ENCODE data around the gene CDC42BPB.
A peak's percentile ranks its signal among the peaks of the same experiment; 100 is the strongest.

CDC42BPB gene

GRCh38 chr14:103093856-103094405 is 36.6 kb upstream of the CDC42BPB start:
- no peak for DNase-seq

DNA sequence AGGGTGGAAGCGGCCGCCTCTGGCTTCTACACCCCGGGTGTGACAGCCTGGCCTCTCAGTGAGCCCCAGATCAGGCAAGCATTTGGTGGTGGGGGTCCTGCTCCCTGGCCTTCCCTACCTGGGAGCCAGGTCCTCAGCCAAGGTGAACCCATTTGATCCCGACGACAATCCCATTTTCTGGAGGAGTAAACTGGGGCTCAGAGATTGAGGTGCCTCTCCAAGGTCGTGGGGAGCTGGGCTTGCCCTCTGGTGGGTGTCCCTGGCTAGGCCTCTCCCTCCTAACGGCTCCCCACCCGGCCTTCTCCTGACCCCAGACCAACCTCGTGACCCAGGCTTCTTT is 34.5 kb upstream of the CDC42BPB start:
- DNase-seq, result no peak

DNA sequence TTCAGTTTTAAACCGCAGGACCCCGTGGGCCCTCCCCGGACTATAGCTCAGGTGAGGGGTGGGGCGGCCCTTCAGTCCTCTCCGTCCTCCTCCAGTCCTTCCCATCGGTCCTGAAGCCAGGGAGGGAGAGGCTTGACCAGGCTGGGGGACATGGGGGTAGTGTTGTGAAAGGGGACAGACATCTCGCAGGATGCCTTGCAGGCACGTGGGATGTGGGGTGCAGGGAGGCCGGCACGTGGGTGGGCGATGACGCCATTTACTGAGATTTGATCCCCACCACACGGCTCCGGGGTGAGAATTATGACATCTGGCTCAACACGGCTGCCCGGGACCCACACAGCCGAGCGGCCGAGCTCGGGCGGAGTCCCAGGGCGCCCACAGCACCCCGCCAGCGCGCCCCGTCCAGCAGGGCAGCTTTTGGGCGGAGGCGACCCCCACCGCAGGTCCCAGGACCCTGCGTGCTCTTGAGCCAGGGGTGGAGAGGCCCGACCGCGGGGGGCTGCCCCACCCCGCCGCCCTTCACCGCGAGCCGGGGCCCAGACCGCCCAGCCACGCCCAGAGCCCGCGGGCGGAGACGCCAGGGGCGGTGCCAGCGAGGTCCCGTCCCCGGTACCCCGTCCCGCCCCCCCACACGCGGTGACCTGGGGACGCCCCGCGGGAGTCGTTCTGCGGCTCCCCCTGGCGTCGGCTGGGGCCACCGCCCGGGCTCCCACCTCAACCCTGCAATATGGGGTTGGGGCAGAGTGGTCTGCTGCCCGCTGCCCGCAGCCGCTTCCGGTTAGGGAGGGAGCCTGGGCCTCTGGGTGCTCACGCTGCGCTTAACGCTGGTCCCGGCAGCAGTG is 33.9 kb upstream of the CDC42BPB start:
- peak; percentile 72 for DNase-seq

GRCh38 chr14:103090481-103091020 is 33.2 kb upstream of the CDC42BPB start:
- no peak for DNase-seq

DNA sequence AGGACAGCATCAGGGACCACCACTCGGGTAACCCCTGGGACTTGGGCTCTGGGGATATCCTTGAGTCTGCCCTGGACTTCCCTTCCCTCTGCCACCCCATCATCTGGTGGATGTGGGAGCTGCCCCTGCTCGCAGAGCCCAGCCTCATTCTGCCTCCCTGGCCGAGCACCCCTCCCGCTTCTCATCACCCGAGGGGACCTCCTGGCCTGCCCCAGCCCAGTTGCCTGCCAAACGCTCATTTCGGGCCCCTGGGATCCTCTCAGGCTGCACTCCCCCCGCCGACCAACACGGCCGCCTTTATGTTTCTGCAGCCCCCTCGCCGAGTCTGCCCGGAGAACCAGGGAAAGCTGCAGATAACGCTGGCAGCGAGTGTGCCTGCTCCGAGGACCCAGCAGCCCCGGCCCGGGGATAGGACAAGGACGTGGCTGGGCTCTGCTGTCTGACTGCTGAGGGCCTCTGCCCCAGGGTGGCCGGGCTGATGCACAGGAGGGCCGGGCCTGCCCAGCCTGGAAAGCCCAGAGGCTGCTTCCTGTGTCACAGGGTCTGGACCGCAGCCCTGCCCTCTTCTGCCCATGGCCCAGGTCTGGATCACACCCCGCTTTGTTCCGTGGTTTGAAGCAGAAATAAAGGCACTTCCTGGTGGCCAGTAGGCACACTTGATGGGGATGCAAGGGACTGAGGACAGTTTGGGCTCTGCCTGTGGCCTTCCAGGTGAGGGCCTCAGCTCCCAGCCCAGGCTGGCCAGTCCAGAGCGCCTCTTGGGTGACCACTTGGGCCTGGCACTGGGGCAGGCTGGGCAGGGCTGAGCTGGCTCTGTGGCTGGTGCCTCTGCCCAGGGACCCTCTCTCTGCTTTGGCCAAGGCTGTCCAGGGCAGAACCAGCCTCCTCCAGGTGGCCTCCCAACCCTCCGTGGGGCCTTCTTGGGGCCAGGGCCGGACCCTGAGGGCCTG is 32.3 kb upstream of the CDC42BPB start:
- DNase-seq, result no peak

- DNase-seq, result no peak
Observed at GRCh38 chr14:103088921-103089320, 31.6 kb upstream of the CDC42BPB start.

GRCh38 chr14:103087343-103087835 is 30.0 kb upstream of the CDC42BPB start:
- DNase-seq, result no peak

DNA sequence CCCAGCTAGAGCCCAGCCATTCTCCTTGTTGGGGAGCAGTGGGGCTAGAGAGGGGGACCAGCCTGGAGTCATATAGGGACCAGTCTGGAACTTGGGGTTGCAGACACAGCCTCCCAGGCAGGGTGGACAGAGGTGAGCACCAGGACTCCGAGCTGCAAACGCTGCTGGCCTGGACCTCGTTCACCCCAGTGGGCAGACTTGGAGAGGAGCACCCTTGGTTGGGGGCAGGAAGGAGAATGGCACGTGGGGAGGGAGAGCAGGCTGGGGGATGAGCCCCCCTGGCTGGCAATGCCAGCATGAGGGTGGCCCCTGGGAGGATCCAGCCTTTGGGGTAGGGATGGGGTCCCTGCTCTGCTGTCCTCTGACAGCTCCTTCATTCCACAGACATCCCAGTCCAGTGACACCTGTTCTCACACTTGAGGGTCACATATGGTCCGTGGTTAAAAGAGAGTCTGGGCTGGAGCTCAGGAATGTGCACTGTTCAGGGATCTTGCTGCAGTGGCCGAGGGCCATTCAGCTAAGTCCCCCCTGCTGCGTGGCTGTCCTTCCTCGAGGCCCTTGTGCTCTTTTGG is 29.5 kb upstream of the CDC42BPB start:
- DNase-seq, result no peak

GRCh38 chr14:103085106-103086091 is 28.1 kb upstream of the CDC42BPB start:
- DNase-seq, result no peak

GRCh38 chr14:103084021-103084919 is 26.9 kb upstream of the CDC42BPB start, which contains the start of gene LBHD2:
LBHD2 (plus strand) TSS chr14:103084210; CDS start chr14:103086013, 1,803 bp downstream.
- DNase-seq, result no peak

- DNase-seq, result no peak
Observed at GRCh38 chr14:103081951-103082350, 24.6 kb upstream of the CDC42BPB start.

- DNase-seq, result no peak
Observed at GRCh38 chr14:103078860-103079587, 21.7 kb upstream of the CDC42BPB start.

DNA sequence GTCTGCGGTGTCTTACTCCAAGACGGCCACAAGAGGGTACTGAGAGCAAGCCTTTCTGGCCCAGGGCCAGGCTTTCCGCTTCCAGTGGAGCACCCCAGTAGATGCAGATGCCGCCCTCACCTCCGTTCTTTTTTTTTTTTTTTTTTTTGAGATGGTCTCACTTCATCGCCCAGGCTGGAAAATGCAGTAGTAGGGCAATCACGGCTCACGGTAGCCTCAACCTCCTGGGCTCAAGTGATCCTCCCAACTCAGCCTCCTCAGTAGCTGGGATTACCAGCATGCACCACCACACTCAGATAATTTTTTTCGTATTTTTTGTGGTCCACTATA is 21.0 kb upstream of the CDC42BPB start:
- DNase-seq, result peak; percentile 81

DNA sequence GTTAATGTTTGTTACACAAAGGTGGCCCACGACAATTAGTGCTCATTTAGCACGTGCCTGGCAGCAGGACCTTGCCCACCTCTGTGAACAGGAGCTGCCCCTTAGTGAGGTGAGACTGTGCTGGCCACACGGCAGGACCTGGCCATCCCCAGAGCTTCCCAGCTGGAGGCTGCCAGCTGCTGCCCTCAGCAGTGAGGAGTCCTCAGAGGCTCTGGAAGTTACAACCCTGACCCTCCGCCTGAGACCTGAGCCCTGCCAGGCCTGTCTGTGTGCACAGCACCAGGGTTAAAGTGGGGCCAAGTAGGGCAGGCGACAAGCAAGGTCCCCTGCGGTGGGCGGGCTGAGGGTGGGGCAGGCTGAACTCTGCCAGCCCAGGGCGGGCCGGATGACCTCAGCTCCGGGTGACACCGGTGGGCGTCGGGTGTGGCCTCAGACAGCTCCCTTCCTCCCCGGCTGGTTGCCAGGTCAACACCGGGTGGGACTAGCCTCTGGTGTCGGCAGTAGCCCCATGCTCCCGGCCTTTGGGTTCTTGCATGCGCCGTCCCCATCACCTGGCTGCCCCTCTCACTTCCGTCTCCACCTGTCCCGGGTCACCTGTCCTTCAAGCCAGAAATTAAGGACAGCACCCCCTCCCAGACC is 17.5 kb upstream of the CDC42BPB start:
- DNase-seq, result no peak

DNA sequence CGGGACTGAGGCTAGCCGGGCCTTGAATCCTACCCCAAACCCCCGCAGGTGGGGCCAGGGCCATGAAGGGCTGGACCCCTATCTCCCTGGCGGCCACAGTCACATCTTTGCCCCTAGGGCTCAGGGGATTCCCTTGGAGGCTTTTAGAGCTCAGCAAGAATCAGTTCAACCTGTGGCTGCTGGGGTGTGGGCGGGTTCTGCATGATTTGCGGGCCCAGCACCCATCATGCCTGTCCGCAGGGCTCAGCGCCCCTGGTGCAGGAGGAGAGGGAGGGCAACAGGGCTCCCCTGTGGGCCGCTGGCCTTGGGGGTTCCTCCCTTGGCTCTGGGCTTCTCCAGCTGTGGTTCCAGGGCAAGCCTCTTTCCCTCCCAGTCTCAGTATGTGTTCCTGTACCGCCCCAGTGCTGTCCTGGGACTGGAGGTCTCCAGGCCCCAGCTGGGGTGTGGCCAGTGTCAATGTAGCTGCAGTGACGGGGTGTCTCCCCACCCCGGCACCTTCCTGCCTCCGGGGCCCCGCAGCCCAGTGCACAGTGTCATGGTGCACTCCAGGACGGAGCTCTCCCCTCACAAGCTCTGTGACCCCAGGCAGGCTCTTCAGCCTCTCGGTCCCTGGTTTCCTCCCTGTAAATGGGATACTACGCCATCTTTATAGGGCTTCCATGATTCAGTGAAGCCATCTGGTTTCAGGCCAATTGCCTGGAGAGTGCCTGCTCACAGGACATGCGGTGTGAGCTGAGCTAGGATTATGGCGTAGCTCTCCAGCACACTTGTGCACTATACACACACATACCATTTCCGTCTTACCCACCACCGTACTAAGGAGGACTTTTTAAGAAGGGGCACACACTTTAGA is 16.8 kb upstream of the CDC42BPB start:
- no peak for DNase-seq

DNA sequence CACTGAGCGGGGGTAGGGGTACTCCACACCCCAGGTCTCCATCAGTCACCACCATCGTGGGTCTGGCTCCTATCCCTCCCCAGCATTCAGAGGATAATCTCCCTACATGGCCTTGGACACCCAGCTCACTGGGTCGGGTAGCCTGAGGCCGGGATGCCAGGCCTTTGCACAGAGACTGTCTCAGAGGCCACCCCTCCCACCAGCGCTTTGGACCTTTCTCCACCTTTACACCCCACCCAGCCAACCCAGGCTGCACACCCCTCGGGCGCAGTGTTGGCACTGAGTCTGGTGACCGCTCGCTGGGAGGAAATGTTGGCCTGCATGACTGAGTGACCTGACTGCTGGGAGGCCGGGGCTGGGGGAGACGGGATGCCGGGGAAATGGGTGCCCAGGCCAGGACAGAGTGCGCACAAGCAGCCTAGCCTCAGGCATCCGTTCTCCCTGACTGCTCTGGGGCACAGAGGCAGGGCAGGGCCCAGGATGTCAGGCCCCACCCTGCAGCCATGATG is 16.1 kb upstream of the CDC42BPB start:
- DNase-seq, result no peak

DNA sequence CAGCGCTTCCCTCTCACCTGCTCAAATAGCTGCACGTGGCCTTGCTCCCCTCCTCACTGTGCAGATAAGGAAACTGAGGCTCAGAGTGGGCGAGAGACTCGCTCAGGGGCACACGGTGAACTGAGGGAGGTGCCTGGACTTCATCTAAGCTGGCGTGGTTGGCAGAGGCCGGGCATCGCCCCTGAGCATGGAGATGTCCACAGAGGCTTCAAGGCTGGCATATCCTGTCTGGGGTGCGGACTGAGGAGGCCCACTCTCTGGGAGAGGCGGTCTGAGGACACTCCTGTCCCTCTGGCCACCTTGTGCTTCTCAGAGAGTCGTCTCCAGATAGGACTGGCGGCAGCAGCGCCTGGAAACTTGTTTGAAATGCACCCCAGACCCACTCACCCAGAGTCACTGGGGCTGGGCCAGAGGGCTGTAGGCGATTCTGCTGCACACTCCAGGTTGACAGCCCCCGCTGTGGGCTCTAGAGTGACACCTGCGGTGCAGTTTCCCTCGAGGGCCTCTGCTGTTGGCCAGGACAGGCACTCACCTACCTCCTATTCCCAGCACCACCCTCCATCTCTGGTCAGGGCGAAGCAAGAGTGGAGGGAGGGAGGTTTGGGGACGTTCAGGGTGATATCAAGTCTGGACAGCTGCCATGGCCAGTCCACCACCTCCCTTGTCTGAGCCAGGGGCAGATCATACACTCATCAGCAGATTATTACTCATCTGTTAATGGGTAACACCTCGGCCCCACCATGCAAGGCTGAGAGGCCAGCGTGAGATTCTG is 15.4 kb upstream of the CDC42BPB start:
- DNase-seq, result no peak
